ENCODE measurements around the gene IFITM10.

Gene IFITM10

DNA sequence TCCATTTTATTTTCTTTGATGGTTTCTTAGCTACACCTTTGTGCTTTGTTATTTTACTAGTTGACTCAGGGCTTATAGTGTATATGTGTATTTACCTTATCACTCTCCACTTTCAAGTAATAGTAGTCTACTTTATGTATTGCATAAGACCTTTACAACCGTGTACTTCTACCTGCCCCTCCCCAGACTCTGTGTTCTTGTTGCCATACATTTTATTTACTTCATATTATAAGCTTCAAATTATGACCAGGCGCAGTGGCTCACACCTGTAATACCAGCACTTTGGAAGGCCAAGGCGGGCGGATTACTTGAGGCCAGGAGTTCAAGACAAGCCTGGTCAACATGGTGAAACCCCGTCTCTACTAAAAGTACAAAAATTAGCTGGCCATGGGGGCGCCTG is 41.5 kb upstream of the IFITM10 start:
- Histone ChIP-seq H3K27ac (no peak overlapping the region), H3K9me3 (ENCODE audit: severe bottlenecking) (peaks cover 12% of the 10 kb centered on the region), H3K36me3 (no peaks in the 10 kb centered on the region), H3K27me3 (ENCODE audit: insufficient read depth, low read depth, severe bottlenecking) (peaks cover 79% of the 10 kb centered on the region), H3K4me3 (ENCODE audit: low read depth, low read length) (no peak overlapping the region)
- TF ChIP-seq, protein P1, sequence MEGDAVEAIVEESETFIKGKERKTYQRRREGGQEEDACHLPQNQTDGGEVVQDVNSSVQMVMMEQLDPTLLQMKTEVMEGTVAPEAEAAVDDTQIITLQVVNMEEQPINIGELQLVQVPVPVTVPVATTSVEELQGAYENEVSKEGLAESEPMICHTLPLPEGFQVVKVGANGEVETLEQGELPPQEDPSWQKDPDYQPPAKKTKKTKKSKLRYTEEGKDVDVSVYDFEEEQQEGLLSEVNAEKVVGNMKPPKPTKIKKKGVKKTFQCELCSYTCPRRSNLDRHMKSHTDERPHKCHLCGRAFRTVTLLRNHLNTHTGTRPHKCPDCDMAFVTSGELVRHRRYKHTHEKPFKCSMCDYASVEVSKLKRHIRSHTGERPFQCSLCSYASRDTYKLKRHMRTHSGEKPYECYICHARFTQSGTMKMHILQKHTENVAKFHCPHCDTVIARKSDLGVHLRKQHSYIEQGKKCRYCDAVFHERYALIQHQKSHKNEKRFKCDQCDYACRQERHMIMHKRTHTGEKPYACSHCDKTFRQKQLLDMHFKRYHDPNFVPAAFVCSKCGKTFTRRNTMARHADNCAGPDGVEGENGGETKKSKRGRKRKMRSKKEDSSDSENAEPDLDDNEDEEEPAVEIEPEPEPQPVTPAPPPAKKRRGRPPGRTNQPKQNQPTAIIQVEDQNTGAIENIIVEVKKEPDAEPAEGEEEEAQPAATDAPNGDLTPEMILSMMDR (IDR thresholded peaks at IDR 0.05; ENCODE audit: low read depth, low read length), result no peak
- no peak for DNase-seq

DNA sequence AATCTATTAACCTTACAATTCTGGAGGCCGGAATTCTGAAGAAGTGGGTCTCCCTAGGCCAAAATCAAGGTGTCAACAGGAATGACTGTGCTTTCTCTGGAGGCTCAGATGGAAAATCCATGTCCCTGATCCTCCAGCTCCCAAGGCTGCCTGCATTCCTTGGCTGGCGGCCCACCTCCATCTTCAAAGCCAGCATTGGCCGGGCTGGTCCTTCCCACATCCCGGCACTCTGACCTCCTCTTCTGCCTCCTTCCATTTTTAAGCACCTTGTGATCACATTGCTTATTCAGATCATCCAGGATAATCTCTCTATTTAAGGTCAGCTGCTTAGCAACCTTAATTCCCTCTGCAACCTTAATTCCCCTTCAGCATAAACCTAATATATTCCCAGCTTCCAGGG is 36.1 kb upstream of the IFITM10 start:
- Histone ChIP-seq H3K36me3 (no peaks in the 10 kb centered on the region), H3K27ac (no peak overlapping the region), H3K4me3 (ENCODE audit: low read depth, low read length) (no peak overlapping the region), H3K9me3 (ENCODE audit: severe bottlenecking) (peaks cover 16% of the 10 kb centered on the region), H3K27me3 (ENCODE audit: insufficient read depth, low read depth, severe bottlenecking) (peaks cover 78% of the 10 kb centered on the region)
- no peak for DNase-seq
- TF ChIP-seq, protein P1 (IDR thresholded peaks at IDR 0.05; ENCODE audit: low read depth, low read length), result no peak

- TF ChIP-seq, protein P1 (IDR thresholded peaks at IDR 0.05; ENCODE audit: low read depth, low read length), result no peak
- Histone ChIP-seq H3K27me3 (ENCODE audit: insufficient read depth, low read depth, severe bottlenecking) (peaks cover 78% of the 10 kb centered on the region), H3K36me3 (no peaks in the 10 kb centered on the region), H3K27ac (no peak overlapping the region), H3K4me3 (ENCODE audit: low read depth, low read length) (no peak overlapping the region), H3K9me3 (ENCODE audit: severe bottlenecking) (peaks cover 16% of the 10 kb centered on the region)
- DNase-seq, result no peak
Observed at GRCh38 chr11:1785749-1786413, 35.5 kb upstream of the IFITM10 start.

DNA sequence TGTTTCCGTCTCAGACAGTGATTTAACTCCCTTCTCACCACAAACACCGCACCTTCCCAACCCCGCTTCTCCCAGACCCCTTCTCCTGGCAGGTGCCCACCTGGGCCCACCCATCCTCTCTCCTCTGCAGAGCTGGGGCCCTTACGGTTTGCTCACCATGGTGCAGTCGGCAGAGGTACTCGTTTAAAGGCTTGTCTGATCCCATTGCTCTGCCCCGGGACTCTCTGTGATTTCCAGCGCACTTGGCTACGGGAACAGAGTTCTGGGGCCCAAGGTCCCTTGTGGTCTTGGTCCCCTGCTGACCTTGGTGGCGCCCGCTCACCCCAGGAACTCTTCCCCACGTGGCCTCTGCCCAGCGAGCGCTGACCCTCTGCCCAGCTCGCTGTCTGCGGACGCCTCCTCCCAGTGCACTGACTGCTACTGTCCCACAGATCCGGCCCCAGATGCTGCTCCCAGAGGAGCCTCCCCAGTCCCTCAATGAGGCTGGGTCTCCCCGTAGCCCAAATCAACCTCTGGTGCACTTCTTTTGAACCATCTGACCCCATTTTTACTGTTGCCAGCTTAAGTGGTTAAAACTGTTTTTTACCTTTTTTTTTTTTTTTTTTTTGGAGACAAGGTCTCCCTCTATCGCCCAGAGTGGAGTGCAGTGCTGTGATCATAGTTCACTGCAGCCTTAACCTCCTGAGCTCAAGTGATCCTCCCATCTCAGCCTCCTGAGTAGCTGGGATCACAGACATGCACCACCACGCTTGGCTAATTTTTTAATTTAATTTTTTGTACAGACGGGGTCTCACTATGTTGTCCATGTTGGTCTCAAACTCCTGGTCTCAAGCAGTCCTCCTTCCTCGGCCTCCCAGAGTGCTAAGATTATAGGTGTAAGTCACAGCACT is 34.6 kb upstream of the IFITM10 start:
- TF ChIP-seq, protein P1 (IDR thresholded peaks at IDR 0.05; ENCODE audit: low read depth, low read length), result no peak
- Histone ChIP-seq H3K27ac (no peak overlapping the region), H3K4me3 (ENCODE audit: low read depth, low read length) (no peak overlapping the region), H3K27me3 (ENCODE audit: insufficient read depth, low read depth, severe bottlenecking) (peaks cover 78% of the 10 kb centered on the region), H3K36me3 (no peaks in the 10 kb centered on the region), H3K9me3 (ENCODE audit: severe bottlenecking) (peaks cover 16% of the 10 kb centered on the region)
- DNase-seq, result no peak

DNA sequence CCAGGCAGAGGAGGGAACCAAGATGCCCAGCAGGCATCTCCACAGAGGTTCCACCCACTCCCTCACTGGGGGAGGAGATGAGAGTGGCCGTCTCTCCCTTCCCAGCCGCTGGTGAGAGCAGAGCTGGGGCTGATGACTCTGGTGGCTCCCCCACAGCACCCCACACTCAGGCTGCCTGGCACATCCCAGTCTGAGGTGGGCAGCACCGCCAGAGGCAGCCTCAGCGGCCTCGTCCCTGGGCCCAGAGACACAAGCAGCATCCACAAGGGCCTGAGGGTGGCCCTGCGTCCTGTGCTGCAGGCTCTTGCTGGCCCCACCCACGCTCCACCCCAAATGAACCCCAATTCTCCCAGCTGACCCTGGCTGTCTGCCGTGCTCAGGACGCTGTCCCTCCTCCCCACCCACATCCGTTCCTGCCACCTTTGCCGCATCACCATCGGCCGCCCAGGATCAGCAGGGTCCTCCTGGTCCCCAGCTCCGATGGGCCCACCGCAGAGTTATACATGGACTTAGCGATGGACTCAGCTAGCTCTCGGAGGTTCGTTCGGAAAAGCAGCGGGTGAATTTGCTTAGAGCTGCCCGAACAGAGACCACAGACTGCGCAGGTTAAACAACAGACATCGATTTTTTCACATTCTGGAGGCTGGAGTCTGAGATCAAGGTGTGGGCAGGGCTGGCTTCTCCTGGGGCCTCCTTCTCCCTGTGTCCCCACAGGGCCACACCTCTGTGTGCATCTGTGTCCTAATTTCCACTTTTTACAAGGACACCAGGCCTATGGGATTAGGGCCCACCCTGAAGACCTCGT is 33.5 kb upstream of the IFITM10 start:
- peaks cover 78% of the 10 kb centered on the region for H3K27me3 ChIP-seq (ENCODE audit: insufficient read depth, low read depth, severe bottlenecking)
- TF ChIP-seq, protein P1 (IDR thresholded peaks at IDR 0.05; ENCODE audit: low read depth, low read length), result no peak
- H3K36me3 ChIP-seq, result no peaks in the 10 kb centered on the region
- H3K4me3 ChIP-seq (ENCODE audit: low read depth, low read length), result no peak overlapping the region
- H3K9me3 ChIP-seq (ENCODE audit: severe bottlenecking), result peaks cover 14% of the 10 kb centered on the region
- DNase-seq, result no peak
- H3K27ac ChIP-seq, result no peak overlapping the region

Data from WERI-Rb-1 (cell line).